Right lobe of liver (tissue), 6 donors: Measurements from ENCODE around the gene CHST8. TPM values are rescaled to one million over a fixed set of nuclear protein-coding genes. Genes with fewer than 3 reads are reported as not detected.

Source experiments
- ATAC-seq, 4 donors: fragments of 200-7000 bp; cut with Tn5 transposase; one replicate each; pipeline ENCODE4 v1.9.1; 2020; ENCODE audit warnings: mild to moderate bottlenecking in 4 of 4, moderate library complexity in 4 of 4
- DNase-seq, 3 donors: peaks; one replicate each; pipeline ENCODE4 v3.0.0-alpha.2; 2020
- H3K27ac ChIP-seq, 3 donors: fragments of 200-600 bp; one replicate each; pipeline ENCODE4 v1.8.0; 2022
- H3K27me3 ChIP-seq, 2 donors: fragments of 200-600 bp; one replicate each; pipeline ENCODE4 v1.8.0; 2022
- H3K36me3 ChIP-seq, 4 donors: fragments of 200-600 bp; sonication (generic) in 1 of 4; one replicate each; pipeline versions ENCODE4 v1.5.1 to v1.8.0; 2017 to 2022; ENCODE audit warnings: control low read depth in 1 of 4
- H3K4me1 ChIP-seq, 4 donors: fragments of 200-600 bp; sonication (generic) in 1 of 4; one replicate each; pipeline versions ENCODE4 v1.5.1 to v1.8.0; 2017 to 2022; ENCODE audit warnings: control low read depth in 1 of 4
- H3K4me3 ChIP-seq, 3 donors: fragments of 200-600 bp; one replicate each; pipeline ENCODE4 v1.8.0; 2022
- H3K9me3 ChIP-seq, 4 donors: fragments of 200-600 bp; sonication (generic) in 1 of 4; one replicate each; pipeline versions ENCODE4 v1.5.1 to v1.8.0; 2017 to 2022; ENCODE audit warnings: control low read depth in 1 of 4
- POLR2A ChIP-seq: fragments of 450-650 bp; IDR thresholded peaks from one replicate; pipeline ENCODE4 v1.6.1; 2017; ENCODE audit warnings: antibody characterized with exemption, mild to moderate bottlenecking
- WGBS: methylation state at CpG from one replicate; pipeline ENCODE4 v1.1.6; 2018; ENCODE audit warnings: low coverage, low lambda C conversion rate; ENCODE audit not compliant: insufficient coverage; ENCODE audit errors: missing lambda C conversion rate; 5-methylcytosine and 5-hydroxymethylcytosine counted together
- intact Hi-C, 2 donors: fragments of 100-400 bp; cut with DNase I; formaldehyde crosslinking; loops; one replicate each; pipeline versions ENCODE4 v1.11.2 to v1.14.1; 2022
- total RNA-seq, 6 experiments: library from RNA; depleted of rRNA in 2 of 6; stranded (reverse); fragments of >200 nt in 2 of 6; fragmentation: NEBNext Ultra II Directional in 3 of 6; extraction: Animal tissue kit (Norgen Biotek cat#: 25700) in 3 of 6; gene quantifications; one replicate each; pipeline versions ENCODE4 v1.1.0 to v1.2.4, GENCODE V29; 2016 to 2023
- TF ChIP-seq, protein P1 (sequence below), 4 donors: fragments of 200-600 bp in 3 of 4; fragments of 450-650 bp in 1 of 4; IDR thresholded peaks; one replicate each; pipeline versions ENCODE4 v1.5.1 to v1.8.0; 2016 to 2022; ENCODE audit warnings: antibody characterized with exemption in 4 of 4, mild to moderate bottlenecking in 2 of 4
- donor health status: DM: no; HTN: yes; CAD: no.
- donor health status: DM: no; HTN: no; CAD: no.
- donor health status: DM: no; HTN: no; CAD: no.
- donor health status: DM: no; HTN: yes; CAD: no.
- donor health status: DM: no; HTN: yes; CAD: no.

The CHST8 gene
- total RNA-seq, 6 experiments from 2014 or later: 0.12 to 0.19 TPM; not detected in 4

GRCh38 chr19:33821871-33822270, 200.1 kb downstream of the CHST8 start:
- DNase-seq (peak in 1 of 3 donors; percentile 4), ATAC-seq (no peak)
- Histone ChIP-seq H3K27me3 (peaks cover 0 to 4% of the 10 kb centered on the region in 2 donors), H3K4me1 (peaks cover 0 to 15% (median 0%) of the 10 kb centered on the region in 4 donors), H3K9me3 (no peaks in the 10 kb centered on the region), H3K4me3 (no peak overlapping the region), H3K36me3 (no peaks in the 10 kb centered on the region), H3K27ac (no peak overlapping the region)
- no peak for TF ChIP-seq POLR2A
- TF ChIP-seq, protein P1, sequence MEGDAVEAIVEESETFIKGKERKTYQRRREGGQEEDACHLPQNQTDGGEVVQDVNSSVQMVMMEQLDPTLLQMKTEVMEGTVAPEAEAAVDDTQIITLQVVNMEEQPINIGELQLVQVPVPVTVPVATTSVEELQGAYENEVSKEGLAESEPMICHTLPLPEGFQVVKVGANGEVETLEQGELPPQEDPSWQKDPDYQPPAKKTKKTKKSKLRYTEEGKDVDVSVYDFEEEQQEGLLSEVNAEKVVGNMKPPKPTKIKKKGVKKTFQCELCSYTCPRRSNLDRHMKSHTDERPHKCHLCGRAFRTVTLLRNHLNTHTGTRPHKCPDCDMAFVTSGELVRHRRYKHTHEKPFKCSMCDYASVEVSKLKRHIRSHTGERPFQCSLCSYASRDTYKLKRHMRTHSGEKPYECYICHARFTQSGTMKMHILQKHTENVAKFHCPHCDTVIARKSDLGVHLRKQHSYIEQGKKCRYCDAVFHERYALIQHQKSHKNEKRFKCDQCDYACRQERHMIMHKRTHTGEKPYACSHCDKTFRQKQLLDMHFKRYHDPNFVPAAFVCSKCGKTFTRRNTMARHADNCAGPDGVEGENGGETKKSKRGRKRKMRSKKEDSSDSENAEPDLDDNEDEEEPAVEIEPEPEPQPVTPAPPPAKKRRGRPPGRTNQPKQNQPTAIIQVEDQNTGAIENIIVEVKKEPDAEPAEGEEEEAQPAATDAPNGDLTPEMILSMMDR (IDR thresholded peaks at IDR 0.05): no peak
- intact Hi-C loops: no loop called here
- 20% methylated on average over 1 of the region's 2 CpGs for WGBS

Other genes starting within 250 kb of the CHST8 start
- 10 to 100 TPM; 15.0 to 32.3 (median 27.1) TPM for gene CEBPG, start 248.2 kb upstream of the CHST8 start, total RNA-seq
- 100 to 1,000 TPM; 121 to 261 (median 167) TPM for gene PEPD, start 100.2 kb upstream of the CHST8 start, total RNA-seq
- 10 to 100 TPM in 4 of 6 experiments, 1 to 10 TPM in 2; 5.0 to 27.0 (median 11.5) TPM for gene KCTD15, start 174.9 kb downstream of the CHST8 start, total RNA-seq